ENCODE data around the gene MYH13. TPM values are rescaled to one million over a fixed set of nuclear protein-coding genes. Genes with fewer than 3 reads are reported as not detected.

Gene MYH13
- total RNA-seq, 2 experiments from 2014 or later: not detected

GRCh38 chr17:10403589-10403988, 30.8 kb upstream of the MYH13 start:
- POLR2A ChIA-PET: no interaction called here
- Histone ChIP-seq H3K9me3 (ENCODE audit: low read length) (no peaks in the 10 kb centered on the region), H3K4me1 (ENCODE audit: insufficient read depth, low read length, poor library complexity, severe bottlenecking) (no peaks in the 10 kb centered on the region), H3K36me3 (ENCODE audit: insufficient read depth, low read length) (no peaks in the 10 kb centered on the region), H3K4me2 (ENCODE audit: low read length) (no peak overlapping the region), H3K9me2 (ENCODE audit: insufficient read depth, low read length) (no peaks in the 10 kb centered on the region), H3K27ac (ENCODE audit: low read depth, low read length, poor library complexity, severe bottlenecking) (no peak overlapping the region), H3K4me3 (ENCODE audit: low read depth, low read length, poor library complexity, severe bottlenecking) (no peak overlapping the region), H3K79me2 (ENCODE audit: insufficient read depth, low read depth, low read length) (no peaks in the 10 kb centered on the region), H2AFZ (ENCODE audit: low read length) (no peak overlapping the region), H4K20me1 (ENCODE audit: insufficient read depth, low read length) (no peaks in the 10 kb centered on the region)
- TF ChIP-seq EZH2phosphoT487 (IDR thresholded peaks at IDR 0.05; ENCODE audit: borderline replicate concordance, low read depth, low read length) (no peak), CTCF (conservative IDR thresholded peaks at IDR 0.05; ENCODE audit: low read length) (no peak)
- DNase-seq (ENCODE audit: low spot score): no peak
- intact Hi-C loops (cut with micrococcal nuclease; ENCODE audit: unreplicated experiment): no loop called here
- no TSS peak for BruUV-seq (replicated peaks)
- CTCF ChIA-PET (ENCODE audit: unreplicated experiment): no interaction called here

GRCh38 chr17:10398352-10398751, 25.5 kb upstream of the MYH13 start:
- no peak for TF ChIP-seq EZH2phosphoT487 (IDR thresholded peaks at IDR 0.05; ENCODE audit: borderline replicate concordance, low read depth, low read length)
- no peak for TF ChIP-seq CTCF (conservative IDR thresholded peaks at IDR 0.05; ENCODE audit: low read length)
- no TSS peak for BruUV-seq (replicated peaks)
- Histone ChIP-seq H3K36me3 (ENCODE audit: insufficient read depth, low read length) (no peaks in the 10 kb centered on the region), H3K9me3 (ENCODE audit: low read length) (no peaks in the 10 kb centered on the region), H3K4me3 (ENCODE audit: low read depth, low read length, poor library complexity, severe bottlenecking) (no peak overlapping the region), H3K4me2 (ENCODE audit: low read length) (no peak overlapping the region), H3K79me2 (ENCODE audit: insufficient read depth, low read depth, low read length) (no peaks in the 10 kb centered on the region), H3K4me1 (ENCODE audit: insufficient read depth, low read length, poor library complexity, severe bottlenecking) (no peaks in the 10 kb centered on the region), H3K9me2 (ENCODE audit: insufficient read depth, low read length) (no peaks in the 10 kb centered on the region), H3K27ac (ENCODE audit: low read depth, low read length, poor library complexity, severe bottlenecking) (no peak overlapping the region), H4K20me1 (ENCODE audit: insufficient read depth, low read length) (no peaks in the 10 kb centered on the region), H2AFZ (ENCODE audit: low read length) (no peak overlapping the region)
- POLR2A ChIA-PET: interaction anchor here (0.6 kb wide), 1 partner anchor 678 kb away, joined by 3 read pairs; no protein-coding TSS in a partner anchor
- CTCF ChIA-PET (ENCODE audit: unreplicated experiment): no interaction called here
- intact Hi-C loops (cut with micrococcal nuclease; ENCODE audit: unreplicated experiment): no loop called here
- DNase-seq (ENCODE audit: low spot score): no peak

GRCh38 chr17:10396524-10397163, 23.8 kb upstream of the MYH13 start:
- Histone ChIP-seq H2AFZ (ENCODE audit: low read length) (no peak overlapping the region), H3K27ac (ENCODE audit: low read depth, low read length, poor library complexity, severe bottlenecking) (no peak overlapping the region), H3K79me2 (ENCODE audit: insufficient read depth, low read depth, low read length) (no peaks in the 10 kb centered on the region), H3K36me3 (ENCODE audit: insufficient read depth, low read length) (no peaks in the 10 kb centered on the region), H3K9me3 (ENCODE audit: low read length) (no peaks in the 10 kb centered on the region), H3K4me2 (ENCODE audit: low read length) (no peak overlapping the region), H3K4me1 (ENCODE audit: insufficient read depth, low read length, poor library complexity, severe bottlenecking) (no peaks in the 10 kb centered on the region), H4K20me1 (ENCODE audit: insufficient read depth, low read length) (no peaks in the 10 kb centered on the region), H3K4me3 (ENCODE audit: low read depth, low read length, poor library complexity, severe bottlenecking) (no peak overlapping the region), H3K9me2 (ENCODE audit: insufficient read depth, low read length) (no peaks in the 10 kb centered on the region)
- TF ChIP-seq CTCF (conservative IDR thresholded peaks at IDR 0.05; ENCODE audit: low read length) (no peak), EZH2phosphoT487 (IDR thresholded peaks at IDR 0.05; ENCODE audit: borderline replicate concordance, low read depth, low read length) (no peak)
- ChIA-PET POLR2A (no interaction called here), CTCF (ENCODE audit: unreplicated experiment) (no interaction called here)
- no peak for DNase-seq (ENCODE audit: low spot score)
- BruUV-seq (replicated peaks): no TSS peak
- intact Hi-C loops (cut with micrococcal nuclease; ENCODE audit: unreplicated experiment): no loop called here
